NCI-H82 treated with DMSO at 0.1 percent for 48 hours (cell line): ENCODE data around the gene CHD1.
A peak's percentile ranks its signal among the peaks of the same experiment; 100 is the strongest.
"Not testable (repeated sequence)": the region's sequence is repeated elsewhere in the genome, so short reads cannot be mapped to it uniquely, and the experiment has no call there.

Source experiments
- DNase-seq: peaks from one replicate; lab custom pipeline; 2025; ENCODE audit not compliant: unreplicated experiment; lab: John Stamatoyannopoulos, UW

The CHD1 gene

DNA sequence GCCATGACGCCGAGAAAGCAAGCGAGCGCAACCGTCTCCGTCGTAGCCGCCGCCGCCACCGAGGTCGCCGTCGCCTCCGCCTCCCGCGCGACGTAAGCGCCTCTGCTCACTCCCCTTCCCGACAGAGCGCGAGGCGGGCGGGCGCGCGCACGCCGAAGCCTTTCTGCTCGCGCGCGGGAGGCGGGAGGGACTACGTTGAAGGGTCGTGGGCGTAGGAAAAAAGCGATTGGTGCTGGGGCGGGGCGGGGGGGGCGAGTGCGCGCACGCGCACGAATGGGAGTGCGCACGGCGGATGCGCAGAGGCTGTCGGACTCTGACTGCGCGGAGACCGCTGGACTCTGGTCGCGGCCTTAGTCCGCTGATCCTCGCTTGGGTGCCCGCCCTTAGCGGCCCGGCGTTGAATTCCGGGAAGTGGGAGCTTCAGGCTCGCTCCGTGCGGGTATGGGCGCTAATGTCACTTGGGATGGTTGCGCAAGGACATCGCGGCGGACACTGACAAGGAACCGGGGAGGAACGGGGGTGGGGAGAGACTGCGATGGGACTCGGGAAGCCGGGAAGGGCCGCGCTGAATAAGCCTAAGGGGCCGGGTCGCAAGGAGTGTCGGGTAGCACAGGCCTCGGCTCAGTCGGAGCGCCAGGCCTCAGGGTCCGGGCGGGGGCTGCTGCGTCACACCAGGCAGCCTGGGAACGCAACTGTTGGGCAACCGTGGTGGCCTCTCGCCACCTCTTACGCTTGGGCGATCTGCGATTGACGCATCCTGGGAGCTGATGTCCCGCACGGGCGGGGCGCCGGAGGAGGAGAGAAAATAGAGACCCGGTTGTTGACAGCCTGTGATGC is at the start of gene CHD1:
TSS of gene CHD1 (minus strand) at position 135 of the 837 bp plus-strand sequence. CDS start 2,621 bp downstream, outside the sequence.
- peak; percentile 88 for DNase-seq

DNA sequence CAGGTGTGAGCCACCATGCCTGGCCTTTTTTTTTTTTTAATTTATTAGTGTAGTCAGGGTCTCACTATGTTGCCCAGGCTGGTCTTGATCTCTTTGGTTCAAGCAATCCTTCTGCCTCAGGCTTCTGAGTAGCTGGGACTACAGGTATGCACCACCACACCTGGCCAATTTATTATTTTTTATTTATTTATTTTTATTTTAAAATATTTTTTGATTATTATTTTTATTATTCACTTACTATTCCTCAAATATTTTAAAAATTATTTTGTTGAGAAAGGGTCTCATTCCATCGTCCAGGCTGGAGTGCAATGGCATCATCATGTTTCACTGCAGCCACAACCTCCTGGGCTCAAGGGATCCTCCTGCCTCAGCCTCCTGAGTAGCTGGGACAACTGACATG is 49.7 kb upstream of the CHD1 start:
- DNase-seq, result no peak

DNA sequence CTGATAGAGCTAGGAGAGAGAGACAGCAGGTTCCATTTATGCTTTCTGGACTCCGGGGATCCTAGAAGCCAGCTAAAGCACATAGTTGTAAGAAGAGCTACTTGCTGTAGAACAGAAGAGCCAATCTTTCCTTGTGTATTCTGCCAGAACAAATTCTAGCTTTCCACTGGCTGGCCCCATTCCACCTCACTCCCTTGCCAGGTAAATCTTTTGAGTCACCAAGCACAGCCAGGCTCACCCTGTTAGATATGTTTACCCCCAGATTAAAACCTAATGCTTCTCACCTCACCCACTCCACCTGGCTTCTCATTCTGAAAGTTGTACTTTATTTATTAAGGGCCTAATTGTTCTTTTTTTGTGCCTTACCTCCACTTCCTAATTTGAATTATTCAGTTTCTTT is 48.9 kb upstream of the CHD1 start:
- no peak for DNase-seq

DNA sequence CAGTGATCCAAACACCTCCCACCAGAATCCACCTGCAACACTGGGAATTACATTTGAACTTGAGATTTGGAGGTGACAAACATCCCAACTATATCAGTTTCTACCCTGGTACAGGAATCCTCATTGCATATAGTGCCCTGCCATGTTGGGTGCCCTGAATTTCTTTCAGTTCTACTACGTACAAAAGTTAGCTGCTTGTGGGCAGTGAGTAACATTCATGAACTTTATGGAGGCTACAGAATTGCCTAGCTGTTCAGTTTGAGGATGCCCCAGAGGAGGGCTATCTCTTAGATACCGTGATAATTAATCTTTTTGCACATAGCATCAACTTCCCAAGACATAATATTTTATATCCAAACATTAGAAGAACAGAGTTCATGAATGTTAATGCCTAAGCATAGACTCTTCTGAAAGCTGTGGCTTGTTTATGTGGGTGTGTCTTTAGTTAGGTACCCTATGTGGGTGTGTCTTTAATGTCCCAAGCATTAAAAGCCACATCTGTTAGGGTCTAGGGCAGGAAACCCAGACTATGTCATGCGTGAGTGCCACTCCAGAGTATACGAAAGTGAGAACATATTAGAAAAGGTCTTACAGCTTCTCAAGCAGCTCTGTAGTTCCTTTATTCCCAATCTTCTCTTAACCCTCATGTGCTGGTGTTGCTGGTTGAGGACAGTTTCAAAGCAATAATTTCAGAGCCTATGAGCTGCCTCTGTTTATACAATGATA is 47.0 kb upstream of the CHD1 start:
- DNase-seq, result no peak

DNA sequence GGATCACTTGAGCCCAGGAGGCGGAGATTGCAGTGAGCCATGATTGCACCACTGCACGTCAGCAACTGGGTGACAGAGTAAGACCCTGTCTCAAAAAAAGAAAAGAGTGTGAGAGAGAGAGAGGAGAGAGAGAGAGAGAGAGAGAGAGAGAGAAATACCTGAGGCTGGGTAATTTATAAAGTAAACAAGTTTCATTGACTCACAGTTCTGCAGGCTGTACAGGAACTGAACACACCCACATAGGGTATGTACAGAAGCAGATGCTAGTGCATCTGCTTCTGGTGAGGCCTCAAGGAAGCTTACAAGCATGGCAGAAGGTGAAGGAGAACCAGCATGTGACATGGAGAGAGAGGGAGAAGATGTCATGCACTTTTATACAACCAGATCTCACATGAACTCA is 46.4 kb upstream of the CHD1 start:
- no peak for DNase-seq

DNA sequence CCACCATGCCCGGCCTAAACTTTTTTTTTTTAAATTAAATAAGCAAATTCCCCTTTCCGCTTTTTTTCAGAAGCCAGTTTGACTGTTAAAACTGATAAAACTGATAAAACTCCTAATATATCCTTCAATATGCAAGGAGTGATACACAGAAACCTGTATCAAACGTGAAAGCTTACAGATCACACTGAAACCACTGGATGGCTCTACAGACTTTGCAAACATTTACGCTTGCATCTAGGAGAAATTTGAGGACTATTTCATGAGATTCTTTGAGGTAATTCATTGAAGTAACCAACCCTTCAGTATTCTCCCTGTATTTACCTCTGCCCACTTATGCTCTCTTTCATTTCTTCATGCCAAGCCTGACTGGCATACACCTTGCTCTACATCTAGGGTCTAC is 40.6 kb upstream of the CHD1 start:
- no peak for DNase-seq

DNA sequence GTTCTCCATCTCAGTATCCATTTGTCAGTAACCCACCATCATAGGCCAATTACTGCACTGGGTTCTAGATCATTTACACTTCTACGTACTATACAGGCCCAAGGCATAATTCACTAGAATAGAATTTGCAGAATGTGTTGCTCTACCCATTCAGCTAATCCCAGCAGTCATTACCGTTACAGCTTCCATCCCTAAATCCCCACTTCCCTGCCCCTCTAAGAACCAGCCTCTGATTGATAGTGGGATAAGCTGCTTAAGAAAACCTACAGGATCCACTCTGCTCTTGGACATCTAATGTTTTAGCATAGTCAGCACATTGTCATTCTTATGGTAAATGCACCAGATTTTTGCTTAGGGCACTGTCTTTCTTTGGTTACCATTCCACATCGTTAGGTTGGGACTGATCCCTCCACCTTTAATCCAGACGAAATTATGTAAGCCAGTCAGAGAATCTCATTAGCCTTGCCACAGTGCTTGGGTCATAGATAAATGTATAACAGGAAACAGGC is 39.3 kb upstream of the CHD1 start:
- peak; percentile 85 for DNase-seq

DNA sequence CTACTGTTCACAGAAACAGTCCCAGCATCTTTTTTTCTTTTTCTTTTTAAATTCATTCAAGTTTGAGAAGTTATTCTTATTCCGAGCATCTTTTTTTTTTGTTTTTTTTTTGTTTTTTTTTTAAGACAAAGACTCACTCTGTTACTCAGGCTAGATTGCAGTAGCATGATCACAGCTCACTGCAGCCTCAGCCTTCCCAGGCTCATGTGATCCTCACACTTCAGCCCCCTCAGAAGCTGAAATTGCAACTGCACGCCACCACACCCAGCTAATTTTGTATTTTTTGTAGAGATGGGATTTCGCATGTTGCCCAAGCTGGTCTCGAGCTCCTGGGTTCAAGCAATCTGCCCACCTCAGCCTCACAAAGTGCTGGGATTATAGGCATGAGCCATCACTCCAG is 36.4 kb upstream of the CHD1 start:
- DNase-seq, result no peak

DNA sequence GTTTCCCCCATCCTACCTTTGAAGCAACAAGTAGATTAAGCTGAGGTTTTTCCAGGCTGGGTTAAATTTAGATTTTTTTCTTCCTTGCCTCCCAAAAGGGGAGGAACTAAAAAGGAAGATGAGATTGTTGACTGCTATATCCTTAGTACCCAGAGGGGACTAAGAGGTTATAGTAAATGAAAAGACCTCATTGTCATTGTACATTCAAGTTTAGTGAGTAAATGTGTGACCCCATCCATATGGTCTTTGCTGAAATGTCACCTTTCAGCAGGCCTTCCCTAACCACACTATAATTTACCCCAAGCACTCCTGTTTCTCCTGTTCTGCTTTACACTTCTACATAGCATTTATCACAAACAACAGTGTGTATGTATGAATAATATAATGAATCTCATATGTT is 35.8 kb upstream of the CHD1 start:
- no peak for DNase-seq

DNA sequence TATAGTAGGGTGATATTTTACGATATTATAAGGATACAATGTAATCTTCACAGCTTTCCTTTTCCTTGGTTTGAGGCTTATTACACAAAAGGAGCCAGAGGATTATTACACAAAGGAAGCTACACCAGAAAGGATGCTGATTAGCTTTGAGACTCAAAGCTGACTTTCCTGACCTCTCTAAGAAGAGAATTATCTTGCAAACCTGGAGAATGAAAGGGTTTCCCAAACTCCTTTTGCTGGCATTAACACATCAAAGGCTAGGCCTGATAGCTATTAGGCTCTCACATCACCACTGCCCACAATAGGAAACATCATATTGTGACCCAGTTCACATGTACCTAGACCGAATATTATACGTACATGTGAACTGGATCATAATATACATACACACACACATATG is 34.2 kb upstream of the CHD1 start:
- no peak for DNase-seq

DNA sequence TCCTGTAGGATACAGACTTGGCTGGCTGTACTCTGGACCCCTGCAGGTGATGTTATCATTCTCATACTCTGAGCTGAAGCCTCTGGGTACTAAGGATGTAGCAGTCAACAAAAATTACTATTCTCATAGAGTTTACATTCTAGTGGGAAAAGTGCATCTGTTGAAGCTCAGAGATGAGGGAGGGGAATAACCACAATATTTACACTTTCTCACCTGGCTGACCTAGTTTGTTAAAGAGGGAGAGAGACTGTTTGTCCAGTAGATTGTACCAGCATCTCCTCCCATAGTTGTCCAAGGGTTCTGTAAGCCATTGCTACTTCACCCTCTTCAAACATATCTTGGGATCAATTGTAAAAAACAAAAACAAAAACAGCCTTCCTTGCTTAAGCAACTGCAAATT is 33.8 kb upstream of the CHD1 start:
- DNase-seq, result no peak

DNA sequence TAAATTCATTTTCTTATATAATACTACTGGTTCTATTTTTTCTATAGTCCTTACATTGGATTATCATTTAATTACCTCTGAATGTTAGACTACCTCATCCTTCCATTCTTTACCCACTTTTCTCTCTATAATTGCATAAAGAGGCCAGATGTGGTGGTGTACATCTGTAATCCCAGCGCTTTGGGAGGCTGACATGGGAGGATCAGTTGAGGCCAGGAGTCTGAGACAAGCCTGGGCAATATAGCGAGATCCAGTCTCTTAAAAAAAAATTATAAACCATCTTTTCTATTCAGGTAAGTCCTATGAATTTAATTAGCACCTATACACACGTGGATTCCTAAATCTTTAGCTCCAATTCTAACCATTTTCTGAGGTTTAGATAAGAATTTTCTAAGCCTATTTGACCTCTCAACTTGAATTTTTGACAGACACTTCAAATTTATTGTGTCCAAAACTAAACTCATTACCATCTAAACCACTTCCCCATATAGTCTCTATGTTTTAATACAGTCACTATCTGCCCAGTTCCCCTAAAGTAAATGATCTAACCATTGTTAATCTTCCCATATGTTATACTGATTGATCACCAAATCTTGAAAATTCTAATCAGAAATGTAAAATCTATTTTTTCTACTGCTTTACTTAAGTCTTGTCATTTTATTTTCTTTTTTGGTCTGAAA is 33.0 kb upstream of the CHD1 start:
- no peak for DNase-seq

DNA sequence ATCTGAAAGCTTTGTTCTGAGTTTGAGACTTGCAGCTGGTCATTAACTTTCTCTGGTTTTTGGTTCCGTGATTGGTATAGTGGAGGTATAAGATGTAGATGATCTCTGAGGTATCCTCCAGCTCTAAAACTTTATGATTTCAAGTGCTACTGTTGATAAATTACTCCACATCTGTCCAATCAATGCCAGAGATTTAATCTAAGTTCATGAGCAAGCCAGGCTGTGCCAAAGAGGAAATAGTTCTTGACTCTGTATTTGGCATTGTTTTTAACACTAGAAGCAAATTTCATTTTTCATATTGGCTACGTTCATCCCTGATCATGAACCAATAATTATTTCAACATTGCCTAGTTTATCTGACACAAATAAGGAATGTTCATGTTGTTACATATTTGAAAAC is 28.5 kb upstream of the CHD1 start:
- no peak for DNase-seq

DNA sequence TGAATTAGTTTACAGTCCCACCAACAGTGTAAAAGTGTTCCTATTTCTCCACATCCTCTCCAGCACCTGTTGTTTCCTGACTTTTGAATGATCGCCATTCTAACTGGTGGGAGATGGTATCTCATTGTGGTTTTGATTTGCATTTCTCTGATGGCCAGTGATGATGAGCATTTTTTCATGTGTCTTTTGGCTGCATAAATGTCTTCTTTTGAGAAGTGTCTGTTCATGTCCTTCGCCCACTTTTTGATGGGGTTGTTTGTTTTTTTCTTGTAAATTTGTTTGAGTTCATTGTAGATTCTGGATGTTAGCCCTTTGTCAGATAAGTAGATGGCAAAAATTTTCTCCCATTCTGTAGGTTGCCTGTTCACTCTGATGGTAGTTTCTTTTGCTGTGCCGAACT is 27.1 kb upstream of the CHD1 start:
- DNase-seq, result not testable (repeated sequence)

DNA sequence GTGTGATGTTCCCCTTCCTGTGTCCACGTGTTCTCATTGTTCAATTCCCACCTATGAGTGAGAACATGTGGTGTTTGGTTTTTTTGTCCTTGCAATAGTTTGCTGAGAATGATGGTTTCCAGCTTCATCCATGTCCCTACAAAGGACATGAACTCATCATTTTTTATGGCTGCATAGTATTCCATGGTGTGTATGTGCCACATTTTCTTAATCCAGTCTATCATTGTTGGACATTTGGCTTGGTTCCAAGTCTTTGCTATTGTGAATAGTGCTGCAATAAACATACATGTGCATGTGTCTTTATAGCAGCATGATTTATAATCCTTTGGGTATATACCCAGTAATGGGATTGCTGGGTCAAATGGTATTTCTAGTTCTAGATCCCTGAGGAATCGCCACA is 26.7 kb upstream of the CHD1 start:
- not testable (repeated sequence) for DNase-seq

DNA sequence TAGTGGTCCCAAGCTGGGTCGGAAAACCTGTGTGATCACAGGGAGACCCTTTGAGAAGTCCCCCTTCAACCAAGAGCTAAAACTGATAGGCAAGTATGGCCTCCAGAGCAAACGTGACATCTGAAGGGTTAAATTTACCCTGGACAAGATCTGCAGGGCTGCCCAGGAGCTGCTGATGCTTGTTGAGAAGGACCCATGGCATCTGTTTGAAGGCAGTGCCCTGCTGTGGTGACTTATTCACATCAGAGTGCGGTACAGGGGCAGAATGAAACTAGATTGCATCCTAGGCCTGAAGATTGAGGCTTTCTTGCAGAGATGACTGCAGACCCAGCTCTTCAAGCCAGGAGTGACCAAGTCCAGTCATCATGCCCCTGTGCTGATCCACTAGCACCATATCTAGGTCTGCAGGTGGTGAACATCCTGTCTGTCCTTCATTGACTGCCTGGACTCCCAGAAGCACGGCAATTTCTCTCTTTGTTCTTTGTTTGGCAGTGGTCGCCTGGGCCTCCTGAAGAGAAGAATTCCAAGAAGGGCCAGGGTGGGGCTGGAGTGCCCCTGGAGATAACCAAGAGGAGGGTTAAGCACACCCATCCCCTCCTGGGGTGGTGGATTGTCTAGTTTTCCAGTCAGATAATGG is 25.7 kb upstream of the CHD1 start:
- no peak for DNase-seq

DNA sequence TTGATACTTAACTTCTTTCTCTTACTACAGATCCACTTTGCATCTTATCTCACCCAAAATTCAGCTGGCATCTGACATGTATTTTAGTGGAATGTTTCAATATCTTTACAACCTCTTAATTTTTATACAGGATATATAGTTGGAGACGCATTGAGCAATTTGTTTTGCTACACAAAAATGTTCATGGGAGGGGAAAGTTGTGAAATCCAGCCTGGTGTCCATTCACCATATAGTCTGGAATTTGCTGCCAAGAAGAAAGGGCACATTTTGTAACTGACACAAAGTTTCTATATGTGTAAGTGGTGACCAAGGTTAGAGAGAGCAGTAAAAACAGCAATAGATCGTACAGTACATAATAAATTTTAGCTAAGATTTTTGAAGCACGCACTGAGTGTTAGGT is 14.0 kb upstream of the CHD1 start:
- no peak for DNase-seq

DNA sequence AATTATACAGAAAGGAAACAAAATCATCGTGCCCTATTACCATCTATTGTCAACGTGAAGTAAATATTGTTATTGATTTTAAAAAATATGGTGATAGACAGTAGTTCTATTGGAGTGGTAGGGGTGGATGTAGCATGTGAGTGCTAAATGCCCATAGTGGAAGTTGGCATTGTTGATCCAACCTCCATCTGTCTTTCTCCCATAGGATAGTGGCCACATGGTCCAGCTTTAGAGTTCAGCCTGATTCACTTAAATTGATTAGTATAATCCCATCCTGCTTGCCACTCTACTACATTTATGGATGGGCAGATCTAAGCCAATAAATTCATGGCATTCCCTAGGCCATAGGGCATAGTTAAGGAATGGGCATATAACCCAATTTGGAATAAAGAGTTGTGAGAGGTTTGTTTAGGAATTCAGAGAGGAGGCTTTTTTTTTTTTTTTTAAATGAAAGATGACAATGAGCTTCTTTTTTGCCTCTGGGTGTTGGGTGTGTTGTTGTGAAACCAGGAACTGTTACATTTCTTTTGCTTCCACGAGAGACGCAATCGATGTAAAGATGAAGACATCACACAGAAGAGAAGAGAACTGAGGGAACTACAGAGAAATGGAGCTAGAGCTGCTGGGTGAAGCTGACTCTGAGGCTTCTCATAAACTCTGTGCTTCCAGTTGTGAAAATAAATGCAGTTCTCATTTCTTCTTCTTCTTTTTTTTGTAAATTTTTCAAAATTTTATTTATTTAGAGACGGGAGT is 12.5 kb upstream of the CHD1 start:
- DNase-seq, result peak; percentile 84

DNA sequence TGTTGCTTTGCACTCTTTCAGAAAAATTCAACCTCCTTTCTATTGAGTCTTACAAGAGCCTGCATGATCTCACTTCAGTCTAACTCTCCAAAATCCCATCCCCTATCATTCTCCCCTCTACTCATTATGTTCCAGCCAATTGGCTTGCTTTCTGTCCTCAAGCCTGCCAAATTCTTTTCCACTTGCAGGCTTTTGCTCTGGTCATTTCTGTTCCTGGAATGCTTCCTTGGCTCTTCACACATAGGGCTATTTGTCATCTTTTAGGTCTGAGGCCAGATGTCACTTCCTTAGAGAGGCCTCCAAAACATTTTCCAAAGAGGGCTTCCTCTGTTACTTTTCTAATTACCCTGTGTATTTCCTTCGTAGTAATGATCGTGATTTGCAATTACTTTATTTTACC is 11.8 kb upstream of the CHD1 start:
- DNase-seq, result no peak

DNA sequence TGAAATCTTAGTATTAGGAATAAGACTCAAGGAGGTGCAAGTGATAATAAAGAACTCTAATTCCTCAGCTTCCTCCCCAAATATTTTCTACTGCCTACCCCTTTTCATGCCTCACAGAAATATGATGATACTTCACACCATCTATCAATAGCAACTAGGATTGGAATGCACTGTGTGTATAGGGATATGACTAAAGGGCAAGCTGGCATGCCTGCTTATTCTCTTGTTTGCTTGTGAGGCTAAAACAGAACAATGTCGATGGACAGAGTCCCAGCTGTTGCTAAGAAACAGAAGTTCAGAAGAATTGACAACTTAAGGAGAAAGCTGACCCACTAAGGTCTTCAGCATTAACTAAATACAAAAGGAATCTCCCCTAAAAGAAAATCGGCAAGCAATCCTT is 9.7 kb upstream of the CHD1 start:
- no peak for DNase-seq
